OCI-LY3 (cell line): ENCODE measurements around the gene DLX2.
"Not testable (repeated sequence)": the region's sequence is repeated elsewhere in the genome, so short reads cannot be mapped to it uniquely, and the experiment has no call there.

ENCODE experiments used
- EZH2phosphoT487 ChIP-seq: fragments of 200-600 bp; shearing (Covaris generic); IDR thresholded peaks from 2 replicates; pipeline ENCODE4 v1.6.1; 2018; ENCODE audit warnings: antibody characterized with exemption, mixed run types, low read depth
- TF ChIP-seq, protein P1 (sequence below): fragments of 200-600, 300-600 bp; sonication (generic); IDR thresholded peaks from 2 replicates; pipeline ENCODE4 v1.5.1; 2014; ENCODE audit warnings: antibody characterized with exemption, low read length, low read depth

DNA sequence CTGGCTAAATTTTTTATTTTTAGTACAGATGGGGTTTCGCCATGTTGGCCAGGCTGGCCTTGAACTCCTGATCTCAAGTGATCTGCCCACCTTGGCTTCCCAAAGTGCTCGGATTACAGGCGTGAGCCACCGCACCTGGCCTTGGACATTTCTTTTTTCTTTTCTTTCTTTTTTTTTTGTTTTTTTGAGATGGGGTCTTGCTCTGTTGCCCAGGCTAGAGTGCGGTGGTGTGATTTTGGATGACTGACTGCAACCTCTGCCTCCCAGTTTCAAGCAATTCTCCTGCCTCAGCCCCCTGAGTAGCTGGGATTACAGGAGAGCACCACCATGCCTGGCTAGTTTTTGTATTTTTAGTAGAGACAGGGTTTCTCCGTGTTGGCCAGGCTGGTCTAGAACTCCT lies 11.5 kb upstream of the DLX2 start:
- TF ChIP-seq, protein P1, sequence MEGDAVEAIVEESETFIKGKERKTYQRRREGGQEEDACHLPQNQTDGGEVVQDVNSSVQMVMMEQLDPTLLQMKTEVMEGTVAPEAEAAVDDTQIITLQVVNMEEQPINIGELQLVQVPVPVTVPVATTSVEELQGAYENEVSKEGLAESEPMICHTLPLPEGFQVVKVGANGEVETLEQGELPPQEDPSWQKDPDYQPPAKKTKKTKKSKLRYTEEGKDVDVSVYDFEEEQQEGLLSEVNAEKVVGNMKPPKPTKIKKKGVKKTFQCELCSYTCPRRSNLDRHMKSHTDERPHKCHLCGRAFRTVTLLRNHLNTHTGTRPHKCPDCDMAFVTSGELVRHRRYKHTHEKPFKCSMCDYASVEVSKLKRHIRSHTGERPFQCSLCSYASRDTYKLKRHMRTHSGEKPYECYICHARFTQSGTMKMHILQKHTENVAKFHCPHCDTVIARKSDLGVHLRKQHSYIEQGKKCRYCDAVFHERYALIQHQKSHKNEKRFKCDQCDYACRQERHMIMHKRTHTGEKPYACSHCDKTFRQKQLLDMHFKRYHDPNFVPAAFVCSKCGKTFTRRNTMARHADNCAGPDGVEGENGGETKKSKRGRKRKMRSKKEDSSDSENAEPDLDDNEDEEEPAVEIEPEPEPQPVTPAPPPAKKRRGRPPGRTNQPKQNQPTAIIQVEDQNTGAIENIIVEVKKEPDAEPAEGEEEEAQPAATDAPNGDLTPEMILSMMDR = not testable (repeated sequence)
- TF ChIP-seq EZH2phosphoT487 = not testable (repeated sequence)
